ENCODE measurements around the gene LYPLA2. TPM values are rescaled to one million over a fixed set of nuclear protein-coding genes. Genes with fewer than 3 reads are reported as not detected.

Gene LYPLA2
- total RNA-seq = 10 to 100 TPM; 25.7 to 30.4 (median 29.2) TPM

DNA sequence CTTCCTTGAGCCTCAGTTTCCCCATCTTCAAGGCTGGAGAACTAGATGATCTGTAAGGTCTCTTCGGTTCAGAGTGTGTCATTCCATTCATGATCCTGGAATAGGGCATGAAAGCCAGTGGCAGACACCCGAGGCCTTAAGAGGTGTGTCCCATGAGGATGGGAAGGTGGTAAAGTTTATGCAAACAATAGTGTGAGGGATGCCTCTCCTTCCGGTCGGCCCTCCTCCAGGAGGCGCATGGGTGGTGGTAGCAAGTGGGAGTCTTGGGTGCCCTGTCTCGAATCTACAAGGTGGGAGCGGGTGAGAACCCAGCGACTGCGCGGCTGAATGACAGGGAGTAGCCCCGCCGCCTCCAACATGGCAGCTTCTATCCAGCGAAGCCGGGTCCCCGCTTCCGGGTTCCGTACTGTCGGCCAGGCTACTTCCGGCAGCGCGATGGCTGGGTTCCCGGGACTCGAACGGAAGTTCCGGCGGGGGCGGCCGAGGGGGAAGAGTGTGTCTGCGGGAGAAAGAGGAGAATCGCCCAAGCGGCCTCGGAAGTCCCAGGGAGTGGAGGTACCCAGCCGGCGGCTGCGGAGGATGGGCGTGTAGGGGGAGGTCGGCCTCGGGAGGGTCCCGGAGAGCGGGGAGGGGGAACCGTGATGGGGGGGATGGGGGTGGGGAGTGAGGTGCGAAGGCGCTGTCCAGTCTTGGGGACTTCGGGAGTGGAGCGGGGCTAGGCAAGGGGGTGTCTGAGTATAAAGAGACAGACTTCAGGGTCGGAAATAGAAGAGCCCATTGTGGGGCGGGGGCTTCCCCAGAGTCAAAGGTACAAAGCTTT lies at the start of gene LYPLA2:
Gene LYPLA2, plus strand, starts transcription at position 450 of the 820 bp plus-strand sequence. CDS start 1,538 bp downstream, outside the sequence.
- peak within 1 kb of the TSS in 3 of 4 donors; percentile 80 to 85 (median 84) for H3K27ac ChIP-seq
- 0 to 9% methylated on average over 14 to 20 of the region's 47 CpGs for WGBS, 2 donors (ENCODE audit: low coverage in 1 of 2)
- peaks cover 0 to 60% of the 10 kb centered on the region in 2 donors for H3K36me3 ChIP-seq

DNA sequence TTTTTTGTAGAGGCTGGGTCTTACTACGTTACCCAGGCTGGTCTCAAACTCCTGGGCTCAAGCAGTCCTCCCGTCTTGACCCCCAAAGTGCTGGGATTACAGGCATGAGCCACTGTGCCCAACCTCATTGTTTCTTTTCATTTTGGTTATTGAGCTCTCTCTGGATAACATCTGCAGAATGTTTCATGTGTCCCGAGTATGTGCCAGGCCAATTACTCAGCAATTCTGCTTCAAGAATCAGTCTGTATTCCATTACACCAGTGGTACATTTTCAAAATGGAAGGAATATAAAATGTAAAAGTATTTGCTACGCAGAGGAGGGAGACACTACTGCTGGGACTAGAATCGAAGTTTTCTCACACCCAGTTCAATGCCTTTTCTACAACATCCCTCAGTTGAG lies 49.3 kb upstream of the LYPLA2 start:
- Histone ChIP-seq H3K36me3 (peaks cover 0 to 8% of the 10 kb centered on the region in 2 donors), H3K9me3 (no peaks in the 10 kb centered on the region), H3K27me3 (no peaks in the 10 kb centered on the region), H3K27ac (no peak overlapping the region), H3K4me1 (peaks cover 7 to 33% (median 11%) of the 10 kb centered on the region in 3 donors), H3K4me3 (no peak overlapping the region)
- TF ChIP-seq POLR2AphosphoS5 (IDR thresholded peaks at IDR 0.05) = no peak
- TF ChIP-seq, protein P1, sequence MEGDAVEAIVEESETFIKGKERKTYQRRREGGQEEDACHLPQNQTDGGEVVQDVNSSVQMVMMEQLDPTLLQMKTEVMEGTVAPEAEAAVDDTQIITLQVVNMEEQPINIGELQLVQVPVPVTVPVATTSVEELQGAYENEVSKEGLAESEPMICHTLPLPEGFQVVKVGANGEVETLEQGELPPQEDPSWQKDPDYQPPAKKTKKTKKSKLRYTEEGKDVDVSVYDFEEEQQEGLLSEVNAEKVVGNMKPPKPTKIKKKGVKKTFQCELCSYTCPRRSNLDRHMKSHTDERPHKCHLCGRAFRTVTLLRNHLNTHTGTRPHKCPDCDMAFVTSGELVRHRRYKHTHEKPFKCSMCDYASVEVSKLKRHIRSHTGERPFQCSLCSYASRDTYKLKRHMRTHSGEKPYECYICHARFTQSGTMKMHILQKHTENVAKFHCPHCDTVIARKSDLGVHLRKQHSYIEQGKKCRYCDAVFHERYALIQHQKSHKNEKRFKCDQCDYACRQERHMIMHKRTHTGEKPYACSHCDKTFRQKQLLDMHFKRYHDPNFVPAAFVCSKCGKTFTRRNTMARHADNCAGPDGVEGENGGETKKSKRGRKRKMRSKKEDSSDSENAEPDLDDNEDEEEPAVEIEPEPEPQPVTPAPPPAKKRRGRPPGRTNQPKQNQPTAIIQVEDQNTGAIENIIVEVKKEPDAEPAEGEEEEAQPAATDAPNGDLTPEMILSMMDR (IDR thresholded peaks at IDR 0.05) = no peak
- TF ChIP-seq EP300 (IDR thresholded peaks at IDR 0.05) = no peak
- no peak for TF ChIP-seq POLR2A (IDR thresholded peaks at IDR 0.05)
- WGBS, 2 donors (ENCODE audit: low coverage in 1 of 2) = 77 to 80% methylated on average over 3 to 4 of the region's 5 CpGs
- ATAC-seq = no peak

More for the DNA sequence above, at the start of gene LYPLA2:
- H3K4me3 ChIP-seq = peak within 1 kb of the TSS; percentile 70 to 74
- no peaks in the 10 kb centered on the region for H3K9me3 ChIP-seq
- ATAC-seq = peak; percentile 91
- H3K27me3 ChIP-seq = no peaks in the 10 kb centered on the region
- H3K4me1 ChIP-seq = peaks cover 0 to 37% (median 21%) of the 10 kb centered on the region in 3 donors
- TF ChIP-seq EP300 (IDR thresholded peaks at IDR 0.05) = no peak
- peak; percentile 85 for TF ChIP-seq POLR2AphosphoS5 (IDR thresholded peaks at IDR 0.05)
- TF ChIP-seq, protein P1 (IDR thresholded peaks at IDR 0.05) = no peak
- no peak for TF ChIP-seq POLR2A (IDR thresholded peaks at IDR 0.05)

DNA sequence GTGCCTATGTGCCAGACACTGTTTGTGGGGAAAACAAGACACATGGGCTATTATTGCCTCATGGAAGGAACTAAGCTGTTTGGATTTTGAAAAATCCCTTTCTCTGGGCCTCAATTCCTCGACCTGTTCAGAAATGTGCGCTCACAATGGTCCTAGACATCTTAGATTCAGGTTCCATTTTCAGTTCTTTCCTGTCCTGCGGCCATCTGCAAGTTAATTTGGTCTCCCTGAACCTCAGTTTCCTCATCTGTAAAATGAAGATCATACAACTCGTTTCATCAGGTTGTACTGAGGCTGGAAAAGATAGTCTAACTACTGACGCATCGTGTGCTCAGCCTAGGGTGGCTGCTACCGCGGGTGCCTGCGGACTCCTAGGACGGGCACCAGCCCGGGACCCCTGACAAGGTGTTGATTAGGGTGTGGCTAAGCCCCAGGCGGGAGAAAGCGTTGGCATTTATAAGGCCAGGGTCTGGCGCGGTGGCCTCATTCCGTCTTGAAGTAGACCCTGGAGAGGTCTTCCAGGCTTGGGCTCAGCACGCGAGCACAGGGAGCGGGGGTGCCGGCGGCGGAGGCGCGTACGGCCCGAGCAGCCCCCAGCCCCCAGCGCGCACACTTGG lies 48.2 kb upstream of the LYPLA2 start:
- H3K27ac ChIP-seq = peak overlapping the region; percentile 89 to 97 (median 96)
- 30 to 68% methylated on average over 2 to 3 of the region's 28 CpGs for WGBS, 2 donors (ENCODE audit: low coverage in 1 of 2)
- H3K9me3 ChIP-seq = no peaks in the 10 kb centered on the region
- TF ChIP-seq POLR2AphosphoS5 (IDR thresholded peaks at IDR 0.05) (no peak), POLR2A (IDR thresholded peaks at IDR 0.05) (no peak), EP300 (IDR thresholded peaks at IDR 0.05) (no peak)
- TF ChIP-seq, protein P1 (IDR thresholded peaks at IDR 0.05) = no peak
- peaks cover 7 to 45% (median 11%) of the 10 kb centered on the region in 3 donors for H3K4me1 ChIP-seq
- ATAC-seq = peak; percentile 47
- peaks cover 0 to 7% of the 10 kb centered on the region in 2 donors for H3K36me3 ChIP-seq
- peak overlapping the region; percentile 89 to 100 for H3K4me3 ChIP-seq
- no peaks in the 10 kb centered on the region for H3K27me3 ChIP-seq

DNA sequence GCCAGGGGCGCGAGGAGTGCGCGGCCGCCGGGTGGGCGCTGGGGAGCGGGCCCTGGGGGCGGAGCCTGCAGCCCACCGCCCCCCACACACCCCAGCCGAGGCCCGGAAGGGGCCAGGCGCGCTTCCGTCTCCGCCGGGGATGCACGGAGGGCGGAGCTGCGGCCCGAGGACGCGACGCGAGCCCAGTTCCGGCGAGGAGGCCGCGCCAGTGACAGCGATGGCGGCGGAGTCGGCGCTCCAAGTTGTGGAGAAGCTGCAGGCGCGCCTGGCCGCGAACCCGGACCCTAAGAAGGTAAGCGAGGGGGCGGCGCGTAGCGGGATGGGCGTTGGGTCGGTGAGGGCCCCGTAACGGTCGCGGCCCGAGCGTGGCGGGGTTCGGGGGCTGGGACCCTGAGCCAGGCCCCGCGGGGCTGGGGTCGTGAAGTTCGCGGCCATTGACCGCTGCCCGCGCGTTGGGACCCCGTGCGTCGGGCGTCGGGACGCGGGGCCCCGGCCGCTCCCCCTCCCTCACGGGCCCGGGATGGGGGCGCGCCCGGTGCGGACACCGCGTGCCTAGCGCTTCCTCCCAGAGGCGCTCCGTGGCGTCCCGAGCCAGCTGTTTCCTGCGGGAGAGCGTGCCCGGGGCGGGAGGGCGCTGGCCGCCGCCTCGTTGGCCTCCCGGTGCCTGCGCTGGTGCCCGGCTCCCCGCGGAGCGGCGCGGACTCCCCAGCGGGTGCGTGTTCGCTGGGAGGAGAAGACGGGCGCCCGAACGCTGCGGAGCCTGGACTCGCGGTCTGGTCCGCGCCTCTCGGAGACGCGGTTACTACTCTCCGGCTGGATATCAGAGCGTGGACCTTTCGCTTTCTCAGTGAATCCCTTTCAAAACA lies 47.4 kb upstream of the LYPLA2 start, which contains the start of gene ELOA:
Gene ELOA, plus strand, starts transcription at position 185 of the 866 bp plus-strand sequence. Its CDS starts 33 bp downstream, at position 218.
- TF ChIP-seq POLR2AphosphoS5 (IDR thresholded peaks at IDR 0.05) (peak; percentile 68), EP300 (IDR thresholded peaks at IDR 0.05) (no peak), POLR2A (IDR thresholded peaks at IDR 0.05) (peak; percentile 68 to 81)
- TF ChIP-seq, protein P1 (IDR thresholded peaks at IDR 0.05) = no peak
- WGBS, 2 donors (ENCODE audit: low coverage in 1 of 2) = 0% methylated on average over 10 of the region's 119 CpGs; no CpG with 5 or more reads in 1 of the 2 donors
- H3K9me3 ChIP-seq = no peaks in the 10 kb centered on the region
- H3K4me1 ChIP-seq = peaks cover 7 to 52% (median 11%) of the 10 kb centered on the region in 3 donors
- peak; percentile 90 for ATAC-seq
- peak within 1 kb of the TSS; percentile 89 to 100 for H3K4me3 ChIP-seq
- no peaks in the 10 kb centered on the region for H3K27me3 ChIP-seq
- peaks cover 0 to 7% of the 10 kb centered on the region in 2 donors for H3K36me3 ChIP-seq
- peak within 1 kb of the TSS; percentile 89 to 97 (median 96) for H3K27ac ChIP-seq

Measured in gastroesophageal sphincter (tissue), 4 donors.